DOHH2 (cell line): ENCODE data around the gene MKRN2OS.

ENCODE experiments used
- H3F3A ChIP-seq: fragments of 200-600 bp; sonication (generic), shearing (Covaris generic); 2 replicates; pipeline ENCODE4 v1.6.0; 2016; ENCODE audit warnings: antibody characterized with exemption, mild to moderate bottlenecking; ENCODE audit not compliant: control insufficient read depth, insufficient read depth
- H3K27ac ChIP-seq: fragments of 200-600 bp; sonication (generic); 2 replicates; pipeline ENCODE4 v1.5.1; 2014; ENCODE audit warnings: low read depth, mild to moderate bottlenecking, low read length, moderate library complexity
- H3K27me3 ChIP-seq: fragments of 200-600 bp; sonication (generic); 2 replicates; pipeline ENCODE4 v1.6.1; 2014; ENCODE audit warnings: mild to moderate bottlenecking, low read length, mixed read lengths; ENCODE audit not compliant: control insufficient read depth
- H3K36me3 ChIP-seq: fragments of 200-600 bp; sonication (generic); 2 replicates; pipeline ENCODE4 v1.6.1; 2014; ENCODE audit warnings: mild to moderate bottlenecking, low read length, moderate library complexity, mixed read lengths; ENCODE audit not compliant: control insufficient read depth
- H3K4me1 ChIP-seq: fragments of 200-600 bp; sonication (generic); 2 replicates; pipeline ENCODE4 v1.6.1; 2014; ENCODE audit warnings: mild to moderate bottlenecking, low read length, mixed read lengths; ENCODE audit not compliant: control insufficient read depth
- H3K4me2 ChIP-seq: fragments of 200-600 bp; sonication (generic); 2 replicates; pipeline ENCODE4 v1.6.0; 2014; ENCODE audit warnings: mild to moderate bottlenecking, low read length, moderate library complexity
- H3K4me3 ChIP-seq: fragments of 200-600 bp; sonication (generic); 2 replicates; pipeline ENCODE4 v1.5.1; 2014; ENCODE audit warnings: mild to moderate bottlenecking, low read length, mixed read lengths
- H3K79me2 ChIP-seq: fragments of 200-600 bp; sonication (generic); 2 replicates; pipeline ENCODE4 v1.6.1; 2014; ENCODE audit warnings: mild to moderate bottlenecking, low read length, mixed read lengths; ENCODE audit not compliant: control insufficient read depth
- H3K9me2 ChIP-seq: fragments of 200-600 bp; sonication (generic); replicated peaks from 2 replicates; pipeline ENCODE4 v1.6.1; 2014; ENCODE audit warnings: mild to moderate bottlenecking, low read length, mixed read lengths; ENCODE audit not compliant: control insufficient read depth
- H3K9me3 ChIP-seq: fragments of 200-600 bp; sonication (generic); 2 replicates; pipeline ENCODE4 v1.6.1; 2014; ENCODE audit warnings: antibody characterized with exemption, low read length, mixed read lengths; ENCODE audit not compliant: control insufficient read depth, insufficient read depth
- H4K20me1 ChIP-seq: fragments of 200-600 bp; sonication (generic); 2 replicates; pipeline ENCODE4 v1.6.0; 2014; ENCODE audit warnings: low read depth, mild to moderate bottlenecking, antibody characterized with exemption, low read length, moderate library complexity; ENCODE audit not compliant: control insufficient read depth, insufficient read depth
- CTCF ChIP-seq: fragments of 200-600 bp; sonication (generic); IDR thresholded peaks from one replicate; pipeline ENCODE4 v1.5.1; 2014; ENCODE audit warnings: antibody characterized with exemption, mild to moderate bottlenecking, low read depth, low read length; ENCODE audit not compliant: poor library complexity, severe bottlenecking
- EZH2phosphoT487 ChIP-seq: fragments of 200-600 bp; sonication (generic); IDR thresholded peaks from 2 replicates; pipeline ENCODE4 v1.6.1; 2017; ENCODE audit warnings: borderline replicate concordance, mild to moderate bottlenecking, antibody characterized with exemption, low read length, moderate library complexity, mixed read lengths

The MKRN2OS gene

GRCh38 chr3:12586403-12586802 lies 41.1 kb upstream of the MKRN2OS start:
- no peak overlapping the region for H3K27ac ChIP-seq
- H3K36me3 ChIP-seq: peaks cover 93% of the 10 kb centered on the region
- H3K27me3 ChIP-seq: no peaks in the 10 kb centered on the region
- TF ChIP-seq CTCF: no peak
- no peak for TF ChIP-seq EZH2phosphoT487
- no peaks in the 10 kb centered on the region for H3K9me3 ChIP-seq
- H3K79me2 ChIP-seq: no peaks in the 10 kb centered on the region
- H3K9me2 ChIP-seq: no peaks in the 10 kb centered on the region
- no peak overlapping the region for H3K4me2 ChIP-seq
- no peak overlapping the region for H3K4me3 ChIP-seq
- H3K4me1 ChIP-seq: no peaks in the 10 kb centered on the region
- H3F3A ChIP-seq: peaks cover 14% of the 10 kb centered on the region
- H4K20me1 ChIP-seq: peaks cover 3% of the 10 kb centered on the region; the same call in 1 of the 2 replicates

- Histone ChIP-seq H3K27ac (no peak overlapping the region), H3F3A (peaks cover 14% of the 10 kb centered on the region), H4K20me1 (peaks cover 3% of the 10 kb centered on the region; the same call in 1 of the 2 replicates), H3K36me3 (peaks cover 93% of the 10 kb centered on the region), H3K4me3 (no peak overlapping the region), H3K27me3 (no peaks in the 10 kb centered on the region), H3K9me3 (no peaks in the 10 kb centered on the region), H3K9me2 (no peaks in the 10 kb centered on the region), H3K79me2 (no peaks in the 10 kb centered on the region), H3K4me1 (no peaks in the 10 kb centered on the region), H3K4me2 (no peak overlapping the region)
- TF ChIP-seq EZH2phosphoT487: no peak
- no peak for TF ChIP-seq CTCF
Observed at GRCh38 chr3:12585970-12586369, 40.7 kb upstream of the MKRN2OS start.

- Histone ChIP-seq H3K4me3 (no peak overlapping the region), H3K27me3 (no peaks in the 10 kb centered on the region), H3K9me2 (no peaks in the 10 kb centered on the region), H3K36me3 (peaks cover 87% of the 10 kb centered on the region), H3F3A (peaks cover 14% of the 10 kb centered on the region), H3K9me3 (no peaks in the 10 kb centered on the region), H3K27ac (no peak overlapping the region), H3K79me2 (no peaks in the 10 kb centered on the region), H3K4me2 (no peak overlapping the region), H4K20me1 (peaks cover 3% of the 10 kb centered on the region; the same call in 1 of the 2 replicates), H3K4me1 (no peaks in the 10 kb centered on the region)
- TF ChIP-seq CTCF (no peak), EZH2phosphoT487 (no peak)
Observed at GRCh38 chr3:12585181-12585580, 39.9 kb upstream of the MKRN2OS start.

DNA sequence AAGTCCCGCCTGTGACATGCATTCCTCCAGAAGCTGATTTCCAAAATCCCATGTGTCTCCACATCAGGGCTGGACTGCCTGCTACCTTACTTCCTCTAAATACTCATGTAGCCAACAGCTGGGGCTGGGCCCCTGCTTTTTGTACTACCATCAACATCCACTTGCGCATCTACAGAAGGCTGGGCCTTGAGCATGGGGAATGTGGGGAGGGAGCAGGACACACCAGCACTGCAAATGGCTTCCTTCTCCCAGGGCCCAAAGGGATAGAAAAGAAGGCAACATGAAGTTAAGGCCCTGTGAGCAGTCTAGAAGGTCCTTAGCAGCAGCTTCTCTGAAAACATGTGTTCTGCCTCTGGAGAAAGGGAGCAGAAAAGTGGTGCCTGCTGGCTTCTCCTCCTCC lies 38.8 kb upstream of the MKRN2OS start:
- Histone ChIP-seq H3K27ac (no peak overlapping the region), H3K9me2 (no peaks in the 10 kb centered on the region), H3F3A (peaks cover 14% of the 10 kb centered on the region), H3K79me2 (no peaks in the 10 kb centered on the region), H3K27me3 (no peaks in the 10 kb centered on the region), H3K36me3 (peaks cover 87% of the 10 kb centered on the region), H3K4me1 (0 out of 2 replicates have a peak, but pooled peaks cover 3% of the 10 kb centered on the region), H3K4me3 (no peak overlapping the region), H3K4me2 (no peak overlapping the region), H3K9me3 (no peaks in the 10 kb centered on the region), H4K20me1 (peaks cover 3% of the 10 kb centered on the region; the same call in 1 of the 2 replicates)
- TF ChIP-seq CTCF (no peak), EZH2phosphoT487 (no peak)
